SK-N-SH treated with all-trans-retinoic acid at 6 μM for 48 hours (cell line): ENCODE data around the gene UBAP1L.

ENCODE experiments used
- ATAC-seq: fragments of 200-7000 bp; cut with Tn5 transposase; 3 replicates; pipeline ENCODE4 v1.9.1; 2020; ENCODE audit warnings: mild to moderate bottlenecking, moderate library complexity
- ARNTL ChIP-seq: fragments of 450-650 bp; formaldehyde crosslinking; IDR thresholded peaks from 2 replicates; pipeline ENCODE4 v1.5.0; 2020; ENCODE audit warnings: low read depth, mild to moderate bottlenecking, moderate library complexity, borderline replicate concordance
- BACH2 ChIP-seq: fragments of 250-450 bp; sonication (Bioruptor Pico); IDR thresholded peaks from 2 replicates; pipeline ENCODE4 v1.9.0; 2021; ENCODE audit warnings: mild to moderate bottlenecking, borderline replicate concordance
- CSDC2 ChIP-seq: fragments of 250-450 bp; sonication (Bioruptor Pico); IDR thresholded peaks from 2 replicates; pipeline ENCODE4 v1.5.0; 2020; ENCODE audit warnings: mild to moderate bottlenecking, moderate library complexity
- OSR1 ChIP-seq: fragments of 250-450 bp; sonication (Bioruptor Pico); IDR thresholded peaks from 2 replicates; pipeline ENCODE4 v1.8.0; 2022; ENCODE audit warnings: moderate library complexity, mild to moderate bottlenecking, inconsistent platforms
- PATZ1 ChIP-seq: fragments of 250-450 bp; sonication (Bioruptor Pico); IDR thresholded peaks from 2 replicates; pipeline ENCODE4 v1.8.0; 2020; ENCODE audit warnings: mild to moderate bottlenecking, moderate library complexity, borderline replicate concordance
- POU6F1 ChIP-seq: fragments of 250-450 bp; sonication (Bioruptor Pico); IDR thresholded peaks from 2 replicates; pipeline ENCODE4 v1.8.0; 2021; ENCODE audit warnings: low read depth, mild to moderate bottlenecking, moderate library complexity, borderline replicate concordance
- RARB ChIP-seq: fragments of 250-450 bp; sonication (Bioruptor Pico); IDR thresholded peaks from 2 replicates; pipeline ENCODE4 v1.8.0; 2021; ENCODE audit warnings: mild to moderate bottlenecking, moderate library complexity
- SNAI2 ChIP-seq: fragments of 250-450 bp; sonication (Bioruptor Pico); IDR thresholded peaks from 2 replicates; pipeline ENCODE4 v1.5.0; 2020; ENCODE audit warnings: mild to moderate bottlenecking, moderate library complexity
- TOX ChIP-seq: fragments of 250-450 bp; sonication (Bioruptor Pico); IDR thresholded peaks from 2 replicates; pipeline ENCODE4 v1.8.0; 2021; ENCODE audit warnings: mild to moderate bottlenecking, moderate library complexity, borderline replicate concordance
- ZC3H10 ChIP-seq: fragments of 250-450 bp; sonication (Bioruptor Pico); IDR thresholded peaks from 2 replicates; pipeline ENCODE4 v1.5.1; 2021; ENCODE audit warnings: mild to moderate bottlenecking, moderate library complexity
- ZFP3 ChIP-seq: fragments of 250-450 bp; sonication (Bioruptor Pico); IDR thresholded peaks from 2 replicates; pipeline ENCODE4 v1.5.0; 2020; ENCODE audit warnings: mild to moderate bottlenecking, moderate library complexity
- ZFP30 ChIP-seq: fragments of 450-650 bp; formaldehyde crosslinking; IDR thresholded peaks from 2 replicates; pipeline ENCODE4 v1.5.0; 2022; ENCODE audit warnings: mild to moderate bottlenecking, moderate library complexity
- ZNF565 ChIP-seq: fragments of 450-650 bp; formaldehyde crosslinking; conservative IDR thresholded peaks from 2 replicates; pipeline ENCODE4 v1.5.0; 2020; ENCODE audit warnings: low read depth, mild to moderate bottlenecking, moderate library complexity
- ZNF70 ChIP-seq: fragments of 450-650 bp; formaldehyde crosslinking; IDR thresholded peaks from 2 replicates; pipeline ENCODE4 v1.5.0; 2020; ENCODE audit warnings: mild to moderate bottlenecking, moderate library complexity
- ZNF8 ChIP-seq: fragments of 450-650 bp; formaldehyde crosslinking; IDR thresholded peaks from 2 replicates; pipeline ENCODE4 v1.5.0; 2020; ENCODE audit warnings: mild to moderate bottlenecking, moderate library complexity
- TF ChIP-seq, protein P1 (sequence below): fragments of 250-450 bp; sonication (Bioruptor Pico); IDR thresholded peaks from 2 replicates; pipeline ENCODE4 v1.5.0; 2020; ENCODE audit warnings: mild to moderate bottlenecking, moderate library complexity
- TF ChIP-seq, protein P2 (sequence below): fragments of 250-450 bp; sonication (Bioruptor Pico); IDR thresholded peaks from 2 replicates; pipeline ENCODE4 v1.5.1; 2020; ENCODE audit warnings: low read depth, mild to moderate bottlenecking, moderate library complexity

Gene UBAP1L

DNA sequence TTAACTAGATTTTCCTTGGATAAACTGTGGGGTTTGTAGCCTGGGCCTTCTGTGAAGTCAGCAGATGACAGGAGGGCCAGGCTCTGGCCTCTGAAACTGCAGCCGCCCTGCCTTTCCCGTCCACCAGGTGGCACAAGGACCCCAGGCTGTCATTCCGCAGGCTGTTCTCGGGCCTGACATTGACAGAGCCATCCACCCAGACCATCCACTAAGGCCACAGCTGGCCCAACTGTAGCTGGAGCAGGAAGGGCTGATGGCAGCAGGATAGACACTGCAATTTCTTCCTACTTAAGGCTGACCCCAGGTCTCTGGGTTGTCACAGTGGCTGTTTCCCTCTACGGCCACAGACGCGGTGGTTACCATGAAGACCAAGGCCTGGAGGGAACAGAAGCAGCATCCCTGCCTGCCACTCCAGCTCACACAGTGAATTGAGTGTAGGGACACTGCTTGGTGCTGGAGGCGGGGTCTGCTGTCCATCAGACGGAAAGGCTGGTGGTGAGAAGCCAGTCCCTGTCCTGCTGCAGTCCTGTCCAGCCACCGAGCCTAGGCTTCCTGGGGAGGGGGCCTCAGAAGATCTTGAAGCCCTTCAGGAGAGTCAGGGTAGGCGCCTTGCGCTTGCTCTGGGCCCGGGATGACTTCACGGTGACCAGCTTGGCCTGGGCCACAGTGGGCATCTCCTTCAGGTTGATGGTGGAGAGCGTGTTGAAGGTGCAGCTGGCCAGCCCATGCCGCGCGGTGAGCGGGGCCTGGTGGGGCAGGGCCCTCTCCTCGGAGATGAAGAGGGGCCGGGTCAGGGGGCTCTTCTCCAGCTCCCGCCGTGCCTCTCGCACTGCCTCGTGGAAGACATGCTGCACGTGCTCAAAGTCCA is 60.4 kb downstream of the UBAP1L start:
- ATAC-seq = peak; percentile 87

GRCh38 chr15:65052956-65053355 is 62.0 kb downstream of the UBAP1L start:
- ATAC-seq = no peak
- TF ChIP-seq POU6F1 (CRISPR knock-in tag) = no peak
- no peak for TF ChIP-seq ZNF565
- no peak for TF ChIP-seq ZFP30 (CRISPR knock-in tag)
- no peak for TF ChIP-seq TOX (CRISPR knock-in tag)
- no peak for TF ChIP-seq ARNTL (CRISPR knock-in tag)
- no peak for TF ChIP-seq BACH2 (CRISPR knock-in tag)
- no peak for TF ChIP-seq PATZ1 (CRISPR knock-in tag)
- TF ChIP-seq ZNF70 (CRISPR knock-in tag) = no peak
- no peak for TF ChIP-seq ZNF8 (CRISPR knock-in tag)
- no peak for TF ChIP-seq ZC3H10
- no peak for TF ChIP-seq RARB (CRISPR knock-in tag)
- no peak for TF ChIP-seq SNAI2
- TF ChIP-seq, protein P1, sequence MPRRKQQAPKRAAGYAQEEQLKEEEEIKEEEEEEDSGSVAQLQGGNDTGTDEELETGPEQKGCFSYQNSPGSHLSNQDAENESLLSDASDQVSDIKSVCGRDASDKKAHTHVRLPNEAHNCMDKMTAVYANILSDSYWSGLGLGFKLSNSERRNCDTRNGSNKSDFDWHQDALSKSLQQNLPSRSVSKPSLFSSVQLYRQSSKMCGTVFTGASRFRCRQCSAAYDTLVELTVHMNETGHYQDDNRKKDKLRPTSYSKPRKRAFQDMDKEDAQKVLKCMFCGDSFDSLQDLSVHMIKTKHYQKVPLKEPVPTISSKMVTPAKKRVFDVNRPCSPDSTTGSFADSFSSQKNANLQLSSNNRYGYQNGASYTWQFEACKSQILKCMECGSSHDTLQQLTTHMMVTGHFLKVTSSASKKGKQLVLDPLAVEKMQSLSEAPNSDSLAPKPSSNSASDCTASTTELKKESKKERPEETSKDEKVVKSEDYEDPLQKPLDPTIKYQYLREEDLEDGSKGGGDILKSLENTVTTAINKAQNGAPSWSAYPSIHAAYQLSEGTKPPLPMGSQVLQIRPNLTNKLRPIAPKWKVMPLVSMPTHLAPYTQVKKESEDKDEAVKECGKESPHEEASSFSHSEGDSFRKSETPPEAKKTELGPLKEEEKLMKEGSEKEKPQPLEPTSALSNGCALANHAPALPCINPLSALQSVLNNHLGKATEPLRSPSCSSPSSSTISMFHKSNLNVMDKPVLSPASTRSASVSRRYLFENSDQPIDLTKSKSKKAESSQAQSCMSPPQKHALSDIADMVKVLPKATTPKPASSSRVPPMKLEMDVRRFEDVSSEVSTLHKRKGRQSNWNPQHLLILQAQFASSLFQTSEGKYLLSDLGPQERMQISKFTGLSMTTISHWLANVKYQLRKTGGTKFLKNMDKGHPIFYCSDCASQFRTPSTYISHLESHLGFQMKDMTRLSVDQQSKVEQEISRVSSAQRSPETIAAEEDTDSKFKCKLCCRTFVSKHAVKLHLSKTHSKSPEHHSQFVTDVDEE (CRISPR knock-in tag) = no peak
- no peak for TF ChIP-seq OSR1 (CRISPR knock-in tag)
- TF ChIP-seq, protein P2, sequence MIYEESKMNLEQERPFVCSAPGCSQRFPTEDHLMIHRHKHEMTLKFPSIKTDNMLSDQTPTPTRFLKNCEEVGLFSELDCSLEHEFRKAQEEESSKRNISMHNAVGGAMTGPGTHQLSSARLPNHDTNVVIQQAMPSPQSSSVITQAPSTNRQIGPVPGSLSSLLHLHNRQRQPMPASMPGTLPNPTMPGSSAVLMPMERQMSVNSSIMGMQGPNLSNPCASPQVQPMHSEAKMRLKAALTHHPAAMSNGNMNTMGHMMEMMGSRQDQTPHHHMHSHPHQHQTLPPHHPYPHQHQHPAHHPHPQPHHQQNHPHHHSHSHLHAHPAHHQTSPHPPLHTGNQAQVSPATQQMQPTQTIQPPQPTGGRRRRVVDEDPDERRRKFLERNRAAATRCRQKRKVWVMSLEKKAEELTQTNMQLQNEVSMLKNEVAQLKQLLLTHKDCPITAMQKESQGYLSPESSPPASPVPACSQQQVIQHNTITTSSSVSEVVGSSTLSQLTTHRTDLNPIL = no peak
- no peak for TF ChIP-seq ZFP3 (CRISPR knock-in tag)

More for the DNA sequence above, 60.4 kb downstream of the UBAP1L start:
- TF ChIP-seq CSDC2 (CRISPR knock-in tag) (no peak), ZNF565 (no peak), ZFP30 (CRISPR knock-in tag) (no peak)
- TF ChIP-seq, protein P2 = no peak
- TF ChIP-seq, all 23 proteins: peak for 0

GRCh38 chr15:65051266-65051665 is 63.7 kb downstream of the UBAP1L start:
- no peak for ATAC-seq
- no peak for TF ChIP-seq SNAI2
- TF ChIP-seq, protein P2 = no peak
